Ectodermal cell (in vitro differentiated cells): ENCODE results near the gene DUSP11.
"Not testable (repeated sequence)": the region's sequence is repeated elsewhere in the genome, so short reads cannot be mapped to it uniquely, and the experiment has no call there.

Experiments
- H3K27ac ChIP-seq: 2 replicates; pipeline ENCODE4 v1.7.0; 2013; ENCODE audit warnings: mild to moderate bottlenecking, low read depth, low read length; ENCODE audit not compliant: insufficient read depth, poor library complexity, severe bottlenecking
- H3K27me3 ChIP-seq: 2 replicates; pipeline ENCODE4 v1.7.0; 2013; ENCODE audit warnings: mild to moderate bottlenecking, low read length; ENCODE audit not compliant: insufficient read depth, control insufficient read depth, poor library complexity, severe bottlenecking
- H3K36me3 ChIP-seq: one replicate; pipeline ENCODE4 v1.7.0; 2013; ENCODE audit warnings: low read length; ENCODE audit not compliant: control insufficient read depth, insufficient read depth
- H3K4me1 ChIP-seq: one replicate; pipeline ENCODE4 v1.7.0; 2013; ENCODE audit warnings: low read length; ENCODE audit not compliant: control insufficient read depth, insufficient read depth
- H3K4me3 ChIP-seq: 2 replicates; pipeline ENCODE4 v1.7.0; 2013; ENCODE audit warnings: low read depth, low read length, control low read depth; ENCODE audit not compliant: insufficient read depth
- H3K9me3 ChIP-seq: 2 replicates; pipeline ENCODE4 v1.7.0; 2013; ENCODE audit warnings: mild to moderate bottlenecking, low read length, moderate library complexity; ENCODE audit not compliant: control insufficient read depth
- WGBS, 2 experiments: methylation state at CpG; one replicate each; pipeline ENCODE4 v1.1.7; 2013; ENCODE audit warnings: missing lambda C conversion rate in 2 of 2; 5-methylcytosine and 5-hydroxymethylcytosine counted together

Gene DUSP11

DNA sequence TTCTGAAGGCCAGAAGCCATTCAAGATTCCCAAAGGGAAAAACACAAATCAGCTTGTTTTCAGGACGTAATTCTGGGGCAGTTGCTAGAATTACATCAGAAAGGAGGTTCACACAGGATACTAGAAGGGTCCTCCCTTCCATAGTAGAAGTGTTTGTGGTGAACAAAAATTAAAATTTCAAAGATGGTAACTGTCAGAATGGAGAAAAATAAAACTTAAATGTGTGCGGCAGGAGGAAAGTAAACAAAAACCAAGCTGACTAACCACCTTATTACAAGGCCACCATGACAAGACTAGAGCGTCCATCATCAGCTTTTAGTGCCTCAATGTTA is 33.1 kb downstream of the DUSP11 start:
- Histone ChIP-seq H3K36me3 (no peaks in the 10 kb centered on the region), H3K27me3 (peaks cover 6% of the 10 kb centered on the region), H3K4me1 (no peaks in the 10 kb centered on the region), H3K9me3 (no peaks in the 10 kb centered on the region), H3K4me3 (no peak overlapping the region), H3K27ac (no peak overlapping the region)
- 99% methylated on average over 3 of the region's 3 CpGs for WGBS, 2 experiments

DNA sequence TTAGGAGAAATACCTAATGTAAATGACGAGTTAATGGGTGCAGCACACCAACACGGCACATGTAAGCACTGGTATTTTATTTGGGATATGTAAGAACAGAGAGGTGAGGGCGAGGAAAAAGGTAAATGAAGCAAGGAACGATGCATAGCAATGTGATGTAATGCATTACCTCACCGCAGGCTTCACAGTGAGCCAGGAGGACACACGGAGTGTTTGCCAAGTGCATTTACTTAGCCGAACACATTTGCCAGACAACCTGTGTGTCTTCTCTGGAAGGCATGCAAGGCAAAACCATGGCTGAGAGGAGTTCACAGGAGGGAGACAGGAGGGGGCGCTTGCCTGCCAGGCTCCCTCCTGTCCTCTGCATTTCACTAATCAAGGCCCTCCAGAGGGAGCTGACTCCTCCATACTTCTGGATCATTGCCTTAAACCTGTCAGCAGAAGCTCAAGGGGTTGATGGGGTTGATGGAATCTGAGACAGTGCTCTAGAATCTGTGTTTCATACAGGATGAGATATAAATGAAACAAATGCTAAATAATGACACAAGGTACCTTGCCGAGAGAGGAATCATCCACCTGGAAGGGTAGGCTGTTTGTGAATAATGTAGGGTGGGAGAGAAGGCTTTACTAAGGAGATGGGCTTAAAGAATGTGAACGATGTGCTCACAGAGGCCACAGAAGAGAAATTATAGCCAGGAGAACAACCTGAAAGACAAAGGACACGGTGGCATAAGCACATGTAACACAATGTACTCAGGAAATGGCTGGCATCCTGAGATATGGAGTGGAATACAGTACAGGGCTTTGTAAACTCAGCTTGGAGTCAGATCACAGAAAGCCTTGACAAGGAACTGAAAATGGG is 33.7 kb downstream of the DUSP11 start:
- H3K27ac ChIP-seq: no peak overlapping the region
- peaks cover 12% of the 10 kb centered on the region for H3K27me3 ChIP-seq
- H3K9me3 ChIP-seq: no peaks in the 10 kb centered on the region
- no peak overlapping the region for H3K4me3 ChIP-seq
- WGBS, 2 experiments: 90 to 94% methylated on average over 11 of the region's 11 CpGs
- H3K4me1 ChIP-seq: no peaks in the 10 kb centered on the region
- H3K36me3 ChIP-seq: no peaks in the 10 kb centered on the region

DNA sequence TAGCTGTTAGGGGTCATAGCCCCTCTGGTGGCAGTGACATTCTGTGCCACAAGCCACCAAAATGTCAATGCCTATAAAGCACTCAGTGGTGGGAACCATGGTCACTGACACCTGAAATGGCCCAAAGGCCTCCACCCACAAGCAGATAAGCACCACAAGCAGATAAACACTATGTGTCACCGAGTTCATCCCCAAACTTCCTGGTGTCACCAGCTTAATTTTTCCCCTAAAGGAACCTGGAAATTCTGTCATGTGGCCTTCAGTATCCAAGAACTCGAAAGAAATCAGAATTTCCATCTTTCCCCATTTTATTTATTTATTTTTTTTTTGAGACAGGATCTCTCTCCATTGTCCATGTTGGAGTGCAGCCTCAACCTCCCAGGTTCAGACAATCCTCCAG is 39.1 kb downstream of the DUSP11 start:
- H3K27me3 ChIP-seq: peaks cover 43% of the 10 kb centered on the region
- no peak overlapping the region for H3K27ac ChIP-seq
- no peaks in the 10 kb centered on the region for H3K4me1 ChIP-seq
- WGBS, 2 experiments: 75 to 81% methylated on average over 2 of the region's 2 CpGs
- no peak overlapping the region for H3K4me3 ChIP-seq
- H3K9me3 ChIP-seq: no peaks in the 10 kb centered on the region
- no peaks in the 10 kb centered on the region for H3K36me3 ChIP-seq

GRCh38 chr2:73739101-73739500 is 40.8 kb downstream of the DUSP11 start:
- Histone ChIP-seq H3K27ac (no peak overlapping the region), H3K36me3 (peaks cover 4% of the 10 kb centered on the region), H3K27me3 (peaks cover 43% of the 10 kb centered on the region), H3K9me3 (no peaks in the 10 kb centered on the region), H3K4me3 (no peak overlapping the region), H3K4me1 (no peaks in the 10 kb centered on the region)
- 92 to 97% methylated on average over 3 of the region's 3 CpGs for WGBS, 2 experiments

DNA sequence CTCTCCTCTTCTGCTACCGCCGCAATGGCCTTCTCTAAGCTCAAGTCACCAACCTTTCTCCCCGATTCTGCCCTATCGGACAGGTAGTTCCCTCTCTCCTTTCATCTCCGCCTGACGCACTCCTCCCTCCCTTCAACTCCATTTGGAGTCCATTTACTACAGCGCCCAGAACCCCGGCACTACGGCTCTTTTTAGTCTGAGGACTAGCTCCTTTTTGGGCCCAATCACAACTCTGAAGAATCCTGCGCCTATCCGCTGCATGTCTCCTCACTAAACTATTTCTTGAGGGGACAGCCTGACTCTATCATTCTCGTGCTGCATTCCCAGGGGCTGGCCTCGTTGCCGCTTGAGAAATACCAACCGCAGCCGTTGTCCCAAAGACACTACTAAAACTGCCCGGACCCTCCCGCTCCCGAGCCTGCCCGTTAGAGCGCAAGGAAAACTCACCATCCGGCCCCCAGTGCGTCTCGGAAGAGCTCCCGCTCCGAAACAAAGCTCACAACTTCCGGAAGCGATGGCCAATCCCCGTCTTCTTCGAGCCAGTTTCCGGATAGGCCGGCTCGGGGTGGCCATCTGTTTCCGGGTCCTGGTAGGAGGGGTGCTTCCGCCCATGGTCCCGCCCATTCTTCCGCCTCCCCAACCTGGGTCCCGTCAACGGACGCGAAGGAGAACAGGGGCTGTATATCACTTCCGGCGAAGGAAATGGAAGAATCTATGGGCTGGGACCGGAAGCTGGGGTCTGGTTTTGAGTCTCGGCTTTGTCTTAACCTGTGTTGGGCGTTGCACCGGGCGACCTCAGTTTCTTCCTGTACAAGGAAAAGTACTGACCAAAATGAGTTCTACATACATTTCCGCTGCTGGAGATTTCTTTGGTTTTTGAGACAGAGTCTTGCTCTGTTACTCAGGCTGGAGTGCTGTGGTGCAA is 42.8 kb downstream of the DUSP11 start, which contains the start of gene TPRKB:
Gene TPRKB, minus strand, starts transcription at position 491 of the 925 bp plus-strand sequence. CDS start 2,776 bp downstream, outside the sequence.
- Histone ChIP-seq H3K4me3 (peak within 1 kb of the TSS; percentile 68), H3K36me3 (peaks cover 8% of the 10 kb centered on the region), H3K9me3 (no peaks in the 10 kb centered on the region), H3K27me3 (peaks cover 39% of the 10 kb centered on the region), H3K27ac (no peak within 1 kb of the TSS), H3K4me1 (no peaks in the 10 kb centered on the region)
- 6 to 7% methylated on average over 49 of the region's 49 CpGs for WGBS, 2 experiments

DNA sequence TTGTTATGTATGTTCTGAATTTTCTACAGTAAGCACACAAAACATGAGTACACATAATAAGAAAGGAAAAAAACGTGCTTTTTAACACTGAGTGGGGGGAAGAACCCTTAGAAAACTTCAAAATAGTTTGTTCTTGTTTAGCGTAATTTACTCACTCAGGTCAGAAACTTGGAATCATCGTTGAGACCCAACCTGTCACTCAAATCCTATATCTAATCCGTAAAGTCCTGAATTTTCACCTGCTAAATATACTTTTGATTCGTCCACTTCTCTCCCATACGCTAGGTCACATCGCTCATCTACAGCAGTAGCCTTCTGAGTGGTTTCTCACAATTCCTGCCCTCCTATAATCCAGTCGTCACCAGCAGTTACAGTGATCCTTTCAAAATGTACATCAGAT is 43.5 kb downstream of the DUSP11 start:
- Histone ChIP-seq H3K36me3 (peaks cover 11% of the 10 kb centered on the region), H3K9me3 (no peaks in the 10 kb centered on the region), H3K4me3 (peak overlapping the region; percentile 68), H3K4me1 (no peaks in the 10 kb centered on the region), H3K27me3 (peaks cover 32% of the 10 kb centered on the region), H3K27ac (no peak overlapping the region)
- 21 to 25% methylated on average over 8 of the region's 8 CpGs for WGBS, 2 experiments

DNA sequence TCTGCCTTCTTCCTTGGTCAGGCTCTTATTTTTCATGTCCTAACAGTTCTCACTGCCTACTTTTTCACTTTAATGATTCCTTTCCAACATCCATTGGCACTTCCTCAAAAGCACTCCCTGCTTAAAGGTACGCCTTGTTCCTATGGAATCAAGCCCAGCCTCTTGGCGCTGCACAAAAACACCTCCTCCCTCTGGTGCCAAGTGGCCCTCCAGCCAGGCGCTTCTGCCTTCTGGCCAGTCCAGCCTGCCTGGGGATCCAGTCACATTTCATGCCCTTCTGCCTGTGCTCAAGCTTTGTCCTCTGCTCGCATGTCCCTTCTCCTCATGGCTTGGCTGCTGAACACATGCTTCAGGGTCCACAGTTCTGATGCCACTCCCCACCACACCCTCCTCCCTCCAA is 49.1 kb downstream of the DUSP11 start:
- Histone ChIP-seq H3K4me1 (no peaks in the 10 kb centered on the region), H3K27me3 (no peaks in the 10 kb centered on the region), H3K27ac (no peak overlapping the region), H3K4me3 (no peak overlapping the region), H3K36me3 (peaks cover 11% of the 10 kb centered on the region), H3K9me3 (no peaks in the 10 kb centered on the region)
- whole genome bisulfite sequencing, 2 experiments: 94 to 97% methylated on average over 4 of the region's 4 CpGs

DNA sequence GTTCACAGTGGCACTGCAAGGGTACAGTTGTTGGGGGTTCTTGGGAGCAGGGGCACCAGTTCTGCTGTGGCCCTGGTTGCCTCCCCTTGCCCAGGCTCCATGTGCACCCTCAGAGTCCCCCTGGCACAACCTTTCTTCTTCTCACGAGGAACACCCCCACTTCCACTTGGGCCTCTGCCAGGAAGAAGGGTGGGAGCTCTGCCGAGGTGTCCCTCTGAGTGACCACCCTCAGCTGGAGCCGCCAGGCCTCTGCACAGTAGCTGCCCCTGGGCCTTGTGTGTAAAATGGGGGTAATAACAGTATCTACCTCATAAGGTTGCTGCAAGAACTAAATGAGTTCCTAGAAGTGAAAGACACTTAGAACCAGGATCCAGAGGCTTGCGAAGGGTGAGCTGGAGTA is 51.2 kb downstream of the DUSP11 start:
- no peaks in the 10 kb centered on the region for H3K27me3 ChIP-seq
- WGBS, 2 experiments: 95 to 100% methylated on average over 4 of the region's 4 CpGs
- H3K9me3 ChIP-seq: no peaks in the 10 kb centered on the region

DNA sequence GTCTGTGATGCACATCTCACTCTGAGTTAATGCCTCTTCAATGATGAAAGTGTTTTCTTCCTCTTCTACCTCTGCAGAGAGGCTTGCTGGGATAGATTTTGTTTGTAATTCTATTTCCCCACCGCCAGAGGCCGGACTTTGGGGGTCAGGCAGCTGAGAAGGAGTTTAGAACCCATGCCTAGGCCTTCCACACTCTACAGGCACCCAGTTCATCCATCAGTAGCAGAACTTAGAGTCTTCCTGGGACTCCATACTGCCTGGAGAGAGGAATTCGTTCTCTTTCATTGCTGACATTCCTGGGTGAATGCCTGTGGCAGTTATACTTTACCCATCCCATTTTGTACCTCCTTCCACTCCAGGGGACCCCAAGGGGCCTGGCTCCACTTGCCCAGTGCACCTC is 51.9 kb downstream of the DUSP11 start:
- no peaks in the 10 kb centered on the region for H3K9me3 ChIP-seq
- H3K36me3 ChIP-seq: peaks cover 7% of the 10 kb centered on the region
- H3K4me1 ChIP-seq: no peaks in the 10 kb centered on the region
- H3K27me3 ChIP-seq: no peaks in the 10 kb centered on the region
- H3K4me3 ChIP-seq: no peak overlapping the region
- 79 to 94% methylated on average over 3 of the region's 3 CpGs for WGBS, 2 experiments
- no peak overlapping the region for H3K27ac ChIP-seq

More for the DNA sequence above, 51.2 kb downstream of the DUSP11 start:
- peaks cover 7% of the 10 kb centered on the region for H3K36me3 ChIP-seq
- no peak overlapping the region for H3K4me3 ChIP-seq
- no peak overlapping the region for H3K27ac ChIP-seq
- no peaks in the 10 kb centered on the region for H3K4me1 ChIP-seq

DNA sequence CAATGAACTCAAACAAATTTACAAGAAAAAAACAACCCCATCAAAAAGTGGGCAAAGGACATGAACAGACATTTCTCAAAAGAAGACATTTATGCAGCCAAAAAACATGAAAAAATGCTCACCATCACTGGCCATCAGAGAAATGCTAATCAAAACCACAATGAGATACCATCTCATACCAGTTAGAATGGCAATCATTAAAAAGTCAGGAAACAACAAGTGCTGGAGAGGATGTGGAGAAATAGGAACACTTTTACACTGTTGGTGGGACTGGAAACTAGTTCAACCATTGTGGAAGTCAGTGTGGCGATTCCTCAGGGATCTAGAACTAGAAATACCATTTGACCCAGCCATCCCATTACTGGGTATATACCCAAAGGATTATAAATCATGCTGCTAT is 53.2 kb downstream of the DUSP11 start:
- H3K27me3 ChIP-seq, H3K36me3 ChIP-seq, H3K27ac ChIP-seq, H3K4me3 ChIP-seq, H3K4me1 ChIP-seq, H3K9me3 ChIP-seq: not testable (repeated sequence)
- no CpG with 5 or more reads among the region's 1 CpG for WGBS, 2 experiments
